Germinal center (tissue), 1 donor: ENCODE results near the gene PMM1.
"Not testable (repeated sequence)": the region's sequence is repeated elsewhere in the genome, so short reads cannot be mapped to it uniquely, and the experiment has no call there.

ENCODE experiments used
- DNase-seq: peaks from one replicate; pipeline ENCODE4 v3.0.0; 2012; ENCODE audit warnings: mixed read lengths, low spot score

Gene PMM1

GRCh38 chr22:41563051-41563711 lies 26.5 kb downstream of the PMM1 start:
- no peak for DNase-seq

- no peak for DNase-seq
These were observed 27.2 kb downstream of the PMM1 start for GRCh38 chr22:41562461-41562860.

GRCh38 chr22:41561788-41562187 lies 27.9 kb downstream of the PMM1 start:
- no peak for DNase-seq

GRCh38 chr22:41561335-41561734 lies 28.3 kb downstream of the PMM1 start:
- no peak for DNase-seq

GRCh38 chr22:41560095-41560471 lies 29.6 kb downstream of the PMM1 start:
- no peak for DNase-seq

GRCh38 chr22:41558241-41558630 lies 31.4 kb downstream of the PMM1 start:
- DNase-seq = not testable (repeated sequence)

GRCh38 chr22:41557401-41558240 lies 32.0 kb downstream of the PMM1 start:
- no peak for DNase-seq

- DNase-seq = no peak
These were observed 33.1 kb downstream of the PMM1 start for GRCh38 chr22:41556561-41556960.

- no peak for DNase-seq
These were observed 34.2 kb downstream of the PMM1 start for GRCh38 chr22:41555325-41555982.

- DNase-seq = no peak
These were observed 37.6 kb downstream of the PMM1 start for GRCh38 chr22:41551877-41552582.

- DNase-seq = no peak
These were observed 38.6 kb downstream of the PMM1 start for GRCh38 chr22:41550952-41551491.

GRCh38 chr22:41548830-41549211 lies 40.8 kb downstream of the PMM1 start:
- DNase-seq = no peak

- DNase-seq = no peak
These were observed 44.8 kb downstream of the PMM1 start for GRCh38 chr22:41544671-41545476.

- peak; percentile 98 for DNase-seq
These were observed 45.6 kb downstream of the PMM1 start, which contains the start of gene POLR3H for GRCh38 chr22:41543854-41544670. Gene POLR3H, minus strand, starts transcription at chr22:41544470. Its CDS starts 369 bp downstream, at chr22:41544101.

GRCh38 chr22:41542224-41542623 lies 47.4 kb downstream of the PMM1 start:
- DNase-seq = no peak

- DNase-seq = no peak
These were observed 48.2 kb downstream of the PMM1 start for GRCh38 chr22:41541484-41541883.

GRCh38 chr22:41540365-41540764 lies 49.3 kb downstream of the PMM1 start:
- DNase-seq = no peak

- no peak for DNase-seq
These were observed 49.7 kb downstream of the PMM1 start for GRCh38 chr22:41540006-41540315.

- no peak for DNase-seq
These were observed 50.3 kb downstream of the PMM1 start for GRCh38 chr22:41539146-41540005.
